Stimulated activated CD8-positive, alpha-beta memory T cell treated with anti-CD3 and anti-CD28 coated beads, Interleukin-7, amount 100 ng/mL, for 1 hour (primary cell): Measurements from ENCODE around the gene TTC33.
"Not testable (repeated sequence)": the region's sequence is repeated elsewhere in the genome, so short reads cannot be mapped to it uniquely, and the experiment has no call there.

ENCODE experiments used
- DNase-seq, 2 donors: peaks; one replicate each; pipeline ENCODE4 v3.0.0-alpha.2; 2020; ENCODE audit warnings: low read depth in 2 of 2

Gene TTC33

GRCh38 chr5:40780199-40780598 lies 24.4 kb upstream of the TTC33 start:
- DNase-seq, result no peak

- no peak for DNase-seq
Observed at GRCh38 chr5:40779561-40779960, 23.8 kb upstream of the TTC33 start.

GRCh38 chr5:40778133-40778532 lies 22.4 kb upstream of the TTC33 start:
- no peak for DNase-seq

- no peak for DNase-seq
Observed at GRCh38 chr5:40776658-40776977, 20.9 kb upstream of the TTC33 start.

GRCh38 chr5:40775846-40776657 lies 20.3 kb upstream of the TTC33 start:
- no peak for DNase-seq

- DNase-seq, result no peak
Observed at GRCh38 chr5:40775085-40775845, 19.5 kb upstream of the TTC33 start.

- DNase-seq, result no peak
Observed at GRCh38 chr5:40774623-40775022, 18.9 kb upstream of the TTC33 start.

GRCh38 chr5:40770764-40771163 lies 15.0 kb upstream of the TTC33 start:
- DNase-seq, result no peak

GRCh38 chr5:40762705-40763104 lies 6.9 kb upstream of the TTC33 start:
- DNase-seq, result no peak

- DNase-seq, result no peak
Observed at GRCh38 chr5:40757400-40757799, 1.6 kb upstream of the TTC33 start.

GRCh38 chr5:40755093-40755406 lies 711 bp downstream of the TTC33 start:
- DNase-seq, result peak in 1 of 2 donors; percentile 36

- DNase-seq, result no peak
Observed at GRCh38 chr5:40754381-40755092, 1.2 kb downstream of the TTC33 start.

- DNase-seq, result no peak
Observed at GRCh38 chr5:40746703-40747102, 9.1 kb downstream of the TTC33 start.

GRCh38 chr5:40743771-40744170 lies 12.0 kb downstream of the TTC33 start:
- no peak for DNase-seq

GRCh38 chr5:40738502-40738901 lies 17.3 kb downstream of the TTC33 start:
- DNase-seq, result no peak

- no peak for DNase-seq
Observed at GRCh38 chr5:40736103-40736875, 19.5 kb downstream of the TTC33 start.

GRCh38 chr5:40735609-40736008 lies 20.2 kb downstream of the TTC33 start:
- DNase-seq, result no peak

GRCh38 chr5:40734986-40735385 lies 20.8 kb downstream of the TTC33 start:
- DNase-seq, result no peak

- DNase-seq, result no peak
Observed at GRCh38 chr5:40733879-40734563, 21.7 kb downstream of the TTC33 start.

- no peak for DNase-seq
Observed at GRCh38 chr5:40733434-40733833, 22.3 kb downstream of the TTC33 start.

- not testable (repeated sequence) for DNase-seq
Observed at GRCh38 chr5:40722497-40722911, 33.3 kb downstream of the TTC33 start.
